HL-60 (cell line): ENCODE measurements around the gene SLC26A8.
A peak's percentile ranks its signal among the peaks of the same experiment; 100 is the strongest.

Experiments used
- DNase-seq, 2 experiments: peaks; one replicate each; pipeline ENCODE4 v3.0.0-alpha.2; 2010 to 2020; ENCODE audit warnings: low read depth in 1 of 2, low spot score in 1 of 2
- H3K27ac ChIP-seq: fragments of 250-450 bp; sonication (Bioruptor Pico); replicated peaks from 2 replicates; pipeline ENCODE4 v1.5.1; 2020; ENCODE audit warnings: mild to moderate bottlenecking, moderate library complexity
- H3K27me3 ChIP-seq: fragments of 250-450 bp; sonication (Bioruptor Pico); 2 replicates; pipeline ENCODE4 v1.5.1; 2021; ENCODE audit warnings: mild to moderate bottlenecking, moderate library complexity; ENCODE audit not compliant: insufficient read depth, poor library complexity, severe bottlenecking
- H3K4me3 ChIP-seq: replicated peaks from 2 replicates; pipeline ENCODE4 v1.5.1; 2011; ENCODE audit warnings: mild to moderate bottlenecking, control low read depth, low read length; ENCODE audit not compliant: insufficient read depth
- GABPA ChIP-seq: IDR thresholded peaks from 2 replicates; pipeline ENCODE4 v1.6.1; 2012; ENCODE audit warnings: low read depth
- POLR2AphosphoS5 ChIP-seq: IDR thresholded peaks from 2 replicates; pipeline ENCODE4 v1.6.1; 2012; ENCODE audit warnings: low read depth
- SPI1 ChIP-seq: IDR thresholded peaks from 2 replicates; pipeline ENCODE4 v1.6.1; 2012; ENCODE audit warnings: low read depth, mild to moderate bottlenecking, borderline replicate concordance
- TF ChIP-seq, protein P1 (sequence below): IDR thresholded peaks from one replicate; pipeline ENCODE4 v1.5.1; 2011; ENCODE audit warnings: low read length, control low read depth, inconsistent platforms; ENCODE audit not compliant: insufficient read depth
- TF ChIP-seq, protein P2 (sequence below): IDR thresholded peaks from 2 replicates; pipeline ENCODE4 v1.6.1; 2012; ENCODE audit warnings: low read depth; ENCODE audit not compliant: insufficient replicate concordance

Gene SLC26A8

DNA sequence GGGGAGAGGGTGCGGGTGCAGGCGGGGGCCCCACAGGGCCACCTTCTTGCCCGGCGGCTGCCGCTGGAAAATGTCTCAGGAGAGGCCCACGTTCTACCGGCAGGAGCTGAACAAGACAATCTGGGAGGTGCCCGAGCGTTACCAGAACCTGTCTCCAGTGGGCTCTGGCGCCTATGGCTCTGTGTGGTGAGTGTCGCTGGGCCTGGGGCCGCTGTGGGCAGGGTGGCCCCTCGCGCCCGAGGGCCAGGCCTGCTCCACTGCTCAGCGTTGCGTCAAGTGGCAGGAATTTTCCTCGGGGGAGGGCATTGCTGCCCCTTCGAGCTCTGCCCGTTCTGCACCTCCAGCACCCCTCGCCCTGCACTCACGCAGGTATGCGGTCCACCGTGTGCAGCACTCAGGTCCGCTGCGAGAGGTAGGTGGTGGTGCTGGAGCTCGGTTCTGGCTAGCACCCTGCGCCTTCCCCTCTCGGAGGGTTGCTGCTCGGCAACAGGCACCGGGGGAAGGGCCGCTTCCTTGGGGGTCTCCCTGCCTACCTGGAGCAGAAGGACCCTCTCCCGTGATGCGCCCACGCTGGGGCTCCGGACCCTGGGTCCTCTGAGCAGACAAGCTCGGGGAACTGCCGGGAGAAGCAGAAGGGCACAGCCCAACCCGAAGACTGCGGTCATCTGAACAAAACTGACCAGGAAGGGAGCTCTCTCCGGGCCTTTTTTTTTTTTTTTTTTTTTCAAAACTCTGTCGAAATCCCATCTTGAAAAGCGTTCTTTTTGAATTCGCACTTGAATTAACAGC is 3.8 kb upstream of the SLC26A8 start:
- no peak for DNase-seq
- peak overlapping the region; percentile 95 for H3K4me3 ChIP-seq
- no peaks in the 10 kb centered on the region for H3K27me3 ChIP-seq
- H3K27ac ChIP-seq, result peak overlapping the region; percentile 94
- TF ChIP-seq, protein P1, sequence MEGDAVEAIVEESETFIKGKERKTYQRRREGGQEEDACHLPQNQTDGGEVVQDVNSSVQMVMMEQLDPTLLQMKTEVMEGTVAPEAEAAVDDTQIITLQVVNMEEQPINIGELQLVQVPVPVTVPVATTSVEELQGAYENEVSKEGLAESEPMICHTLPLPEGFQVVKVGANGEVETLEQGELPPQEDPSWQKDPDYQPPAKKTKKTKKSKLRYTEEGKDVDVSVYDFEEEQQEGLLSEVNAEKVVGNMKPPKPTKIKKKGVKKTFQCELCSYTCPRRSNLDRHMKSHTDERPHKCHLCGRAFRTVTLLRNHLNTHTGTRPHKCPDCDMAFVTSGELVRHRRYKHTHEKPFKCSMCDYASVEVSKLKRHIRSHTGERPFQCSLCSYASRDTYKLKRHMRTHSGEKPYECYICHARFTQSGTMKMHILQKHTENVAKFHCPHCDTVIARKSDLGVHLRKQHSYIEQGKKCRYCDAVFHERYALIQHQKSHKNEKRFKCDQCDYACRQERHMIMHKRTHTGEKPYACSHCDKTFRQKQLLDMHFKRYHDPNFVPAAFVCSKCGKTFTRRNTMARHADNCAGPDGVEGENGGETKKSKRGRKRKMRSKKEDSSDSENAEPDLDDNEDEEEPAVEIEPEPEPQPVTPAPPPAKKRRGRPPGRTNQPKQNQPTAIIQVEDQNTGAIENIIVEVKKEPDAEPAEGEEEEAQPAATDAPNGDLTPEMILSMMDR, result no peak
- TF ChIP-seq, protein P2, sequence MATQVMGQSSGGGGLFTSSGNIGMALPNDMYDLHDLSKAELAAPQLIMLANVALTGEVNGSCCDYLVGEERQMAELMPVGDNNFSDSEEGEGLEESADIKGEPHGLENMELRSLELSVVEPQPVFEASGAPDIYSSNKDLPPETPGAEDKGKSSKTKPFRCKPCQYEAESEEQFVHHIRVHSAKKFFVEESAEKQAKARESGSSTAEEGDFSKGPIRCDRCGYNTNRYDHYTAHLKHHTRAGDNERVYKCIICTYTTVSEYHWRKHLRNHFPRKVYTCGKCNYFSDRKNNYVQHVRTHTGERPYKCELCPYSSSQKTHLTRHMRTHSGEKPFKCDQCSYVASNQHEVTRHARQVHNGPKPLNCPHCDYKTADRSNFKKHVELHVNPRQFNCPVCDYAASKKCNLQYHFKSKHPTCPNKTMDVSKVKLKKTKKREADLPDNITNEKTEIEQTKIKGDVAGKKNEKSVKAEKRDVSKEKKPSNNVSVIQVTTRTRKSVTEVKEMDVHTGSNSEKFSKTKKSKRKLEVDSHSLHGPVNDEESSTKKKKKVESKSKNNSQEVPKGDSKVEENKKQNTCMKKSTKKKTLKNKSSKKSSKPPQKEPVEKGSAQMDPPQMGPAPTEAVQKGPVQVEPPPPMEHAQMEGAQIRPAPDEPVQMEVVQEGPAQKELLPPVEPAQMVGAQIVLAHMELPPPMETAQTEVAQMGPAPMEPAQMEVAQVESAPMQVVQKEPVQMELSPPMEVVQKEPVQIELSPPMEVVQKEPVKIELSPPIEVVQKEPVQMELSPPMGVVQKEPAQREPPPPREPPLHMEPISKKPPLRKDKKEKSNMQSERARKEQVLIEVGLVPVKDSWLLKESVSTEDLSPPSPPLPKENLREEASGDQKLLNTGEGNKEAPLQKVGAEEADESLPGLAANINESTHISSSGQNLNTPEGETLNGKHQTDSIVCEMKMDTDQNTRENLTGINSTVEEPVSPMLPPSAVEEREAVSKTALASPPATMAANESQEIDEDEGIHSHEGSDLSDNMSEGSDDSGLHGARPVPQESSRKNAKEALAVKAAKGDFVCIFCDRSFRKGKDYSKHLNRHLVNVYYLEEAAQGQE, result no peak
- TF ChIP-seq GABPA, result no peak
- no peak for TF ChIP-seq SPI1
- TF ChIP-seq POLR2AphosphoS5, result 0 out of 2 replicates have a peak, but pooled peaks have one; percentile 4

DNA sequence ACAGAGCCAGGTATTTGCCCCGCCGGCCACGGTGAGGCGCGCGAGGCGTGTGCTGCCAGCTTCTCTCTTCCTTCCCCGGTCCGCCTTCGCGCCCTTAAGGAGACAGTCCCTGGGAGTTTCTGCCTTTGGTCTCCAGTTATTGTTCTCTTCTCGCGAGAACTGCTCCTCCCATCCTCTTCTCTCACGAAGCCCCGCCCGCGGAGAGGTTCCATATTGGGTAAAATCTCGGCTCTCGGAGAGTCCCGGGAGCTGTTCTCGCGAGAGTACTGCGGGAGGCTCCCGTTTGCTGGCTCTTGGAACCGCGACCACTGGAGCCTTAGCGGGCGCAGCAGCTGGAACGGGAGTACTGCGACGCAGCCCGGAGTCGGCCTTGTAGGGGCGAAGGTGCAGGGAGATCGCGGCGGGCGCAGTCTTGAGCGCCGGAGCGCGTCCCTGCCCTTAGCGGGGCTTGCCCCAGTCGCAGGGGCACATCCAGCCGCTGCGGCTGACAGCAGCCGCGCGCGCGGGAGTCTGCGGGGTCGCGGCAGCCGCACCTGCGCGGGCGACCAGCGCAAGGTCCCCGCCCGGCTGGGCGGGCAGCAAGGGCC is 3.2 kb upstream of the SLC26A8 start, which contains the start of gene MAPK14:
TSS of gene MAPK14 (plus strand) at position 308 of the 587 bp plus-strand sequence. CDS start 350 bp downstream, outside the sequence.
- Histone ChIP-seq H3K27me3 (no peaks in the 10 kb centered on the region), H3K27ac (peak within 1 kb of the TSS; percentile 94), H3K4me3 (peak within 1 kb of the TSS; percentile 95)
- TF ChIP-seq, protein P2, result peak; percentile 62
- TF ChIP-seq, protein P1, result peak; percentile 90
- TF ChIP-seq SPI1 (0 out of 2 replicates have a peak, but pooled peaks have one; percentile 1), POLR2AphosphoS5 (peak; percentile 87; the same call in 1 of the 2 replicates), GABPA (no peak)
- DNase-seq, result peak; percentile 100

DNA sequence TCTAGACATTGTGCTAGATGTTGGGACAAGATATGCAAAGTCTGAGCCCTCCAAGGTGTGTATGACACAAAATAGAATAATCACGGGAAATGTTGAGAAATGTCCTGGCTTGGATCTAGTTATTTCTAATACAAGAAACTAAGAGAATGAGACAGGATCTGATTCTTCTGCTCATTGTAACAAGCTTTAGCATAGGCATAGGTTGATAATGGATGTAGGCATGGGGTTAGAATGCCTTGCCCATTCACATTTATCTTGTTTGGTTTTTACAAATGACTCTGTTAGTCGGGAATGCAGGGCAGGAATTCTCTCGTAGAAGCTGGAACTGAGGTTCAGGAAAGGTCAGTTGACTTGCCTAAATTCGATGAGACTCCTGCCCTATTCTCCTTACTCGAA is 1.5 kb upstream of the SLC26A8 start:
- H3K27me3 ChIP-seq, result no peaks in the 10 kb centered on the region
- no peak for TF ChIP-seq GABPA
- TF ChIP-seq, protein P1, result no peak
- no peak for TF ChIP-seq POLR2AphosphoS5
- TF ChIP-seq, protein P2, result no peak
- no peak for TF ChIP-seq SPI1
- H3K4me3 ChIP-seq, result no peak overlapping the region
- H3K27ac ChIP-seq, result no peak overlapping the region
- DNase-seq, result no peak
